ENCODE measurements around the gene BHMT.
"Not testable (repeated sequence)": the region's sequence is repeated elsewhere in the genome, so short reads cannot be mapped to it uniquely, and the experiment has no call there.

DNA sequence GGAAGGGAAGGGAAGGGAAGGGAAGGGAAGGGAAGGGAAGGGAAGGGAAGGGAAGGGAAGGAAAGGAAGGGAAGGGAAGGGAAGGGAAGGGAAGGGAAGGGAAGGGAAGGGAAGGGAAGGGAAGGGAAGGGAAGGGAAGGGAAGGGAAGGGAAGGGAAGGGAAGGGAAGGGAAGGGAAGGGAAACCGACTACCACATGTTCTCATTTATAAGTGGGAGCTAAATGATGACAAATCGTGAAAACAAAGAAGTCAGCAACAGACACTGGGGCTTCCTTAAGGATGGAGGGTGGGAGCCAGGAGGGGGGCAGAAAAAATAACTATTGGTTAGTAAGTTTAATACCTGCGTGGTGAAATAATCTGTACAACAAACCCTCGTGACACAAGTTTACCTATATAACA is 68.8 kb downstream of the BHMT start:
- TF ChIP-seq, protein P1, sequence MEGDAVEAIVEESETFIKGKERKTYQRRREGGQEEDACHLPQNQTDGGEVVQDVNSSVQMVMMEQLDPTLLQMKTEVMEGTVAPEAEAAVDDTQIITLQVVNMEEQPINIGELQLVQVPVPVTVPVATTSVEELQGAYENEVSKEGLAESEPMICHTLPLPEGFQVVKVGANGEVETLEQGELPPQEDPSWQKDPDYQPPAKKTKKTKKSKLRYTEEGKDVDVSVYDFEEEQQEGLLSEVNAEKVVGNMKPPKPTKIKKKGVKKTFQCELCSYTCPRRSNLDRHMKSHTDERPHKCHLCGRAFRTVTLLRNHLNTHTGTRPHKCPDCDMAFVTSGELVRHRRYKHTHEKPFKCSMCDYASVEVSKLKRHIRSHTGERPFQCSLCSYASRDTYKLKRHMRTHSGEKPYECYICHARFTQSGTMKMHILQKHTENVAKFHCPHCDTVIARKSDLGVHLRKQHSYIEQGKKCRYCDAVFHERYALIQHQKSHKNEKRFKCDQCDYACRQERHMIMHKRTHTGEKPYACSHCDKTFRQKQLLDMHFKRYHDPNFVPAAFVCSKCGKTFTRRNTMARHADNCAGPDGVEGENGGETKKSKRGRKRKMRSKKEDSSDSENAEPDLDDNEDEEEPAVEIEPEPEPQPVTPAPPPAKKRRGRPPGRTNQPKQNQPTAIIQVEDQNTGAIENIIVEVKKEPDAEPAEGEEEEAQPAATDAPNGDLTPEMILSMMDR (conservative IDR thresholded peaks at IDR 0.05; ENCODE audit: low read depth in 2 of 2), result not testable (repeated sequence)
- not testable (repeated sequence) for TF ChIP-seq EZH2phosphoT487 (IDR thresholded peaks at IDR 0.05; ENCODE audit: unreplicated experiment); EZH2 (IDR thresholded peaks at IDR 0.05; ENCODE audit: low read depth, unreplicated experiment); CREB1 (CRISPR knock-in tag; IDR thresholded peaks at IDR 0.05; ENCODE audit: low read depth); POLR2AphosphoS5 (IDR thresholded peaks at IDR 0.05; ENCODE audit: low read depth); STAT1 (IDR thresholded peaks at IDR 0.05; ENCODE audit: unreplicated experiment)

All from GM23338 (cell line).